GF-D8 (cell line): ENCODE measurements around the gene TMEM219.

ENCODE experiments used
- DNase-seq: peaks from one replicate; lab custom pipeline; 2025; lab: John Stamatoyannopoulos, UW

The TMEM219 gene

GRCh38 chr16:29995324-29995910, 33.5 kb downstream of the TMEM219 start, which contains the start of gene HIRIP3:
Gene HIRIP3, minus strand, starts transcription at chr16:29995617. Its CDS starts 12 bp downstream, at chr16:29995605.
- peak; percentile 72 for DNase-seq

- peak; percentile 76 for DNase-seq
Measured at GRCh38 chr16:29995911-29996765, 34.3 kb downstream of the TMEM219 start, which contains the start of gene INO80E. Gene INO80E, plus strand, starts transcription at chr16:29996241. Its CDS starts 70 bp downstream, at chr16:29996311.

- DNase-seq = no peak
Measured at GRCh38 chr16:29996766-29997250, 34.9 kb downstream of the TMEM219 start.

- DNase-seq = no peak
Measured at GRCh38 chr16:29999605-30000004, 37.7 kb downstream of the TMEM219 start.

- DNase-seq = no peak
Measured at GRCh38 chr16:30000735-30001631, 39.1 kb downstream of the TMEM219 start.

GRCh38 chr16:30002614-30003346, 40.9 kb downstream of the TMEM219 start:
- DNase-seq = no peak

- no peak for DNase-seq
Measured at GRCh38 chr16:30003670-30004423, 42.0 kb downstream of the TMEM219 start.

GRCh38 chr16:30004424-30004776, 42.5 kb downstream of the TMEM219 start:
- no peak for DNase-seq

- no peak for DNase-seq
Measured at GRCh38 chr16:30004811-30005242, 42.9 kb downstream of the TMEM219 start.

GRCh38 chr16:30005341-30006094, 43.6 kb downstream of the TMEM219 start:
- no peak for DNase-seq

GRCh38 chr16:30006095-30006473, 44.2 kb downstream of the TMEM219 start:
- no peak for DNase-seq

GRCh38 chr16:30006659-30007377, 44.9 kb downstream of the TMEM219 start:
- no peak for DNase-seq

- no peak for DNase-seq
Measured at GRCh38 chr16:30007378-30007895, 45.6 kb downstream of the TMEM219 start.

- no peak for DNase-seq
Measured at GRCh38 chr16:30009085-30009862, 47.4 kb downstream of the TMEM219 start.

GRCh38 chr16:30009990-30010843, 48.3 kb downstream of the TMEM219 start:
- DNase-seq = no peak

- DNase-seq = no peak
Measured at GRCh38 chr16:30010844-30011713, 49.2 kb downstream of the TMEM219 start, which contains the start of gene DOC2A. Gene DOC2A, minus strand, starts transcription at chr16:30011027. Its CDS starts 805 bp downstream, at chr16:30010222.
